GM19397 (cell line): ENCODE measurements around the gene SLC51A.

Source experiments
- ATAC-seq: cut with Tn5 transposase; IDR thresholded peaks from one replicate; pipeline ENCODE4 v1.9.1; 2021; ENCODE audit warnings: mild to moderate bottlenecking, moderate library complexity; ENCODE audit not compliant: unreplicated experiment

Gene SLC51A

GRCh38 chr3:196214783-196215441 is 1.4 kb upstream of the SLC51A start:
- ATAC-seq = no peak

- ATAC-seq = no peak
Observed at GRCh38 chr3:196215493-196216020, 777 bp upstream of the SLC51A start.

GRCh38 chr3:196216681-196217211 is 412 bp downstream of the SLC51A start:
- ATAC-seq = no peak

- no peak for ATAC-seq
Observed at GRCh38 chr3:196217307-196218154, 1.2 kb downstream of the SLC51A start.

- ATAC-seq = no peak
Observed at GRCh38 chr3:196218155-196218712, 1.9 kb downstream of the SLC51A start.

GRCh38 chr3:196219194-196219969 is 3.0 kb downstream of the SLC51A start:
- ATAC-seq = no peak

GRCh38 chr3:196219970-196220311 is 3.6 kb downstream of the SLC51A start:
- no peak for ATAC-seq

- no peak for ATAC-seq
Observed at GRCh38 chr3:196220587-196220986, 4.3 kb downstream of the SLC51A start.

- ATAC-seq = no peak
Observed at GRCh38 chr3:196220991-196221390, 4.7 kb downstream of the SLC51A start.

GRCh38 chr3:196222876-196223595 is 6.7 kb downstream of the SLC51A start:
- ATAC-seq = no peak

GRCh38 chr3:196225086-196225485 is 8.8 kb downstream of the SLC51A start:
- ATAC-seq = no peak

GRCh38 chr3:196225763-196226364 is 9.5 kb downstream of the SLC51A start:
- ATAC-seq = no peak

- ATAC-seq = no peak
Observed at GRCh38 chr3:196227121-196227561, 10.8 kb downstream of the SLC51A start.

- no peak for ATAC-seq
Observed at GRCh38 chr3:196227629-196228493, 11.5 kb downstream of the SLC51A start.

GRCh38 chr3:196232154-196232881 is 16.0 kb downstream of the SLC51A start:
- ATAC-seq = no peak

GRCh38 chr3:196232882-196233251 is 16.5 kb downstream of the SLC51A start:
- ATAC-seq = no peak

GRCh38 chr3:196235452-196236122 is 19.3 kb downstream of the SLC51A start:
- no peak for ATAC-seq

- no peak for ATAC-seq
Observed at GRCh38 chr3:196236223-196236622, 19.9 kb downstream of the SLC51A start.
